ENCODE measurements around the gene CYGB.
A peak's percentile ranks its signal among the peaks of the same experiment; 100 is the strongest.
"Not testable (repeated sequence)": the region's sequence is repeated elsewhere in the genome, so short reads cannot be mapped to it uniquely, and the experiment has no call there.

Gene CYGB

DNA sequence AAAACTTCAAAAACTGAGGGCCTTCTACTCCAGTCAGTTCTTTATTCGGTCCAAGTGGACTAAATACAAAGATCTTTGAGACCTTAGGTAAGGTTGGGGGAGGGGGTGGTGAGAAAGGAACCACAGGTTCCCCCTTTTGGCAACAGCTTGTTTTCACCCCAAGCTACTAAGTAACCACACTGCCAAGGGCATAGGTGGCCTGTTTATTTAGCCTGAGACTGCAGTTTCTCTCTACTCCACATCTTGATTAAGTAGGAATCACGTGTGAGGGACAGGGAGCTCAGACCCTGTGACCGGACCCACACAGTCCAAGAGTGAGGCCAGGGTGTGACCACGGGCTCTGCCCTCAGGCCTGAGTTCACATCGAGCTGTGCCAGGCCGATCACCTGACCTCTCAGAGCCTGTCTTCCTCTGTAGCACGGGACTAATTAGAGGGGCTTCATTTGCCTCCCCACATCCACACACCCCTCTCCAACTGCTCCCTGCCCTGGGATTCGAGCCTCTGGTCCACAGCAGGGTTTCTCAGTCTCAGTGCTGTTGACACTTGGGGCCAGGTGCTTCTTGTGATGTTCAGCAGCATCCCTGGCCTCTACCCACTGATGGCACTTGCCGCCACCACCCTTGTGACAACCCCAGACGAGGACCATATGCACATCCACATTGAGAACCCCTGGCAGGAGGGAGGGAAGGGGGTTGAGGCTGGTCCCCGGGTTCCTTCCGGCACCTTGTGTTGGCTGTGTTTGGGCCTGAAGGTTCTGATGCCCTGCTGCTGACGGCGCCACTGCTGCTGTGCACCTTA, 30.3 kb upstream of the CYGB start:
- peak; percentile 39 to 66 (median 60) for DNase-seq

DNA sequence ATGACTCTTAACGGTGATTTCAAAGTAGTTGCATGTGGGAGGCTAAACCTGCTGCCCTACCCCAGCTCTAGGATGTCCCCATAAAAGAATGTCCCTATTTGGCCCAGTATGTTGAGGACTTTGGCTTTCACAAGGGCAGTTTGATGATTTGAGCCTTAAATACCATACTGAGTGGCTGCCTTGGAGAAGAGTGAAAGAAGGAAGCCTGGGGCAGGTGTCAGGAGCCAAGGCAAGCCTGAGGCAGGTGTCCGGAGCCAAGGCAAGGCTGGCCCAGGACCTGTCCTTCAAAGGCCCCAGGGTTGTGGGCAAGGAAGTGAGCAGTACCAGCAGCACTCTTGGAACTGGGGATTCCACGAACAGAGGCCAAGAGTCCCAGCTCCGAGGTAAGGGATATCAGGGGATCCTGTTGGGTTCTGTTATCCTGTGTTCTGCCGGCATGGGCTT, 29.5 kb upstream of the CYGB start:
- DNase-seq, result no peak

DNA sequence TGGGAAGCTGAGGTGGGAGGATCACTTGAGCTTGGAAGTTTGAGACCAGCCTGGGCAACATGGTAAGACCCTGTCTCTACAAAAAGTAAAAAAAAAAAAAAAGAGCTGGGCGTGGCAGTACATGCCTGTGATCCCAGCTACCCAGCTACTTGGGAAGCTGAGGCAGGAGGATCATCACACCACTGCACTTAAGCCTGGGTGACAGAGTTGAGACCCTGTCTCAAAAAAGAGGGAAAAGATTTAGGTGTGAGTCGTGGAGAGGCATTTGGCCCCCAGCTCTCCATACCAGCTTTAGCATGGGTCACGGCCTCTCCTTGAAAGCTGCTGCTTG, 29.1 kb upstream of the CYGB start:
- DNase-seq, result peak in 1 of 4 experiments; percentile 0

DNA sequence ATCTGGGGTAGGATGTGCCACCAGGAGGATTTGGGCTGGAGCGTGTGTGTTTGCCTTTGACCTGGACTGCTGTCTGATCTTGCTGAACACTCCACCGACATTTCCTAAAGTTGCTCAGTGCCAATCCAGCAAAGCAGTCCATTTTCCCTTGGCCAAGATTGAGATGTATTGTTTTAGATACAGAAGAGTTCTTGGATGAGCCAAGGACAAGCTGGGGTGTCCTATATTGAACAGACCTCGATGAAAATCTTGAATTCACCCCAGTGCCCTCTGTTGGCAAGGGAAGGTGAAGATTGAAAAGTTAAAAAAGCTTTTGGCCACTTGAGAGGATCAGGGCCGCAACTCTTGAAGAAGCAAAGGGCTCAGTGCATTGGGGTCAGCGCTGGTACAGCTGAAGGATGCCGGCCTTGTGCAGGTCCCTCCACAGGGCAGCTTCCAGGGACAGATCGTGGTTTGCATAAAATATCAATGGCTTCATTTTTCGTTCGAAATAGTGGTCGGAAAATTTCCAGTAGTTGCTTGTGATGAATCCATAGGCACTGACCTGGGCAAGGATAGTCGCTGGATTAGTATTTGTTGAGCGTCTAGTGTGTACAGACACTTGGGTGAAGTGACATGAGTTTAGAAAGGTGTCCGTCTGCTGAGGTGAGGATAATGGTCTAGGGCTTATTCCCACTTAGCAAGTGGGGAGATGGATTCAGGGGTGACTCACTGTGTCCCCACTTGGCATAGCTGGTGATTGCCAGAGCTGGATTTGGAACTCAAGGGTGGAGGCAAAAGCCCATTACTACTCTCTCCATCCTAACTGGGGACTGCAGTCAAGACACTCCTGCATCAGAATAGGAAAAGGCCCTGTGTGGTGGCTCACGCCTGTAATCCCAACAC, 28.5 kb upstream of the CYGB start:
- peak in 1 of 4 experiments; percentile 3 for DNase-seq

DNA sequence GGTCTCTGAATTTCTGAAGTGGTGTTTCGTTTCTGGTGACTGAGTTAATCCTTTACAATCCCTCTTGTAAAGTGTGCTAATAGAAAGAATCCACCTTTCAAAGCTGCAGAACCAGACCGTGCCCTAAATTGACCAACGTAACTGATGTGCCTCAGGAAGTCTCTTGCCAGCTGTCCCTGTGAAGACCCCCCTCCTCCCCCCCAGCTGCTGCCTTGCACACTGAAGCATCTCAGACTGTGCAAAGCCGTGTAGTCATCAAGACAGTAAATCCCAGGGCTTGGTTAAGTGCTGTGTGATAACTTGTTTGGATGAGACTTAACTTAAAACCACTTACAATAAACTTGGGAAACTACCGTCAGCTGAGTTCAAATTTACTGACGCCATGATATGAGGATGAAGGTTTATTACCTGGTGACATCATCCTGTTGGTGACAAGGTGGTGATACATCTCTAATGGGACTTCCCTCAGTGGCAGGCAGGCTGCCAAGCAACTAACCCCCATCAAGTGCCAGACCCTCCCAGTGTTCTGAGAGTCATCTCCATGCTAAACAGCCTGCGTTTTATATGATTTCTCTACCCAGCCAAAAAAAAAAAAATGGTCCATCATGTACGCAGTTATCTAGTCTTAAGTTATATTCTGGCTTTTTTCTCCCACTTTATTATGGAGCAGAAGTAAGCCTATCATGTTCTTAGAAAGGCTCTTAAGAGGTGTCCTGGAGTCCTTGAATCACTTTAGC, 27.6 kb upstream of the CYGB start:
- peak in 2 of 4 experiments; percentile 4 to 43 for DNase-seq

DNA sequence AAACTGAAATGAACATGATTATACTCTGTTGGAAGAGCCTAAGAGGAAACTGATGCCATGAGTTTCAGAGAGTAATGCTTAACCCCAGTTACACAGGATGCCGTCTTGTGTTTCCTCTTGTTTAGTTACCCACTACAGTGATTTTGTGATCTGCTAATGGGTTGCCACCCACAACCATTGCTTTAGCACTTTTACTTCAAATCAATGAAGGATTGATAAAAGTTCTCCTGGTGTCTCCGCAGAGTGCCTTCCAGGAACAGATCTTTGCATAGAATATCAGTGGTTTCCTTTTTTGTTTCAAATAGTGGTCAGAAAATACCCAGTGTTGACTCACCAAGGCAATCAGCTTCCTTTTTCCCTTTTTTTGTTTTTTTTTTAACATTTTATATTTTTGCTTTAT, 25.9 kb upstream of the CYGB start:
- not testable (repeated sequence) for DNase-seq

DNA sequence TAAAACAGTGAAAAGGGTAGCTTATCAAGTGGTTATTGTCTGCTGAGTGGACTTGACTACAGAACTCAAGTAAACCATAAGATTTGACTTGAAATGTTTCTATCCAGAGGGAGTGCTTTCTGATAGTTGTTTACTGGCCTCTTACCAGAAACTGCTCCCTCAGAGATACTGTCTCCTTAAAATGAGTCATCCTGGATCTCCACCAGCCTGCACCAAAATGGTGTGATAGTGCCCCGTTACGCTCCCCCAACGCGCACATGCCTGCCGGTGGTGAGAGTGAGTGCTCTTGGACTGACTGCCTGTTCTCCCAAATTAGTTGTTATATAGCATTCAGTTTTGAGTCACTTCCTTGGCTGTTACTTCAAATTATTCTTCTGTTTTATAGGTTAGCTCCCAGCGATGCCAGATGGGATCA, 25.2 kb upstream of the CYGB start:
- DNase-seq, result no peak

DNA sequence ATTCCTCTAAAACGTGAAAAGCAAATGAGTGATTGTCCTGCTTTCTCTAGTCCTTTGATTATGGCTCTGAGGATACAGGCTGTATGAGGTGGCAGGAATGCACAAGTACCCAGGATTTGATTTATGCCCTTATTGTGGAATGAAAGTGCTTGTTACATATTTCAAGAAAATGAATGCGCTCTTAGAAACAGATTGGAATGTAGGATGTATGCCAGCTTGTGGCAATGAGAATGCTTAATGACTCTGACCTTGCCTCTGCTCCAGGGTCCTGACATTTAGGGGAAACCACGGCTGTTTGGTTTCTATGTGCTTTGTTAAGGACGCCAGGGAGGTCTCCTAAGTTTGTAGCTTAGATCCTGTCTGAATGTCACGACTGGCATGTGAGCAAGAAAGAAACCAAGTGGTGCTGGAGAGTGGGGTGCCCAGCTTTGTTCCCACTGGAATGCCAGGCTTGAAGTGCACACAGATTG, 24.3 kb upstream of the CYGB start:
- DNase-seq, result no peak

DNA sequence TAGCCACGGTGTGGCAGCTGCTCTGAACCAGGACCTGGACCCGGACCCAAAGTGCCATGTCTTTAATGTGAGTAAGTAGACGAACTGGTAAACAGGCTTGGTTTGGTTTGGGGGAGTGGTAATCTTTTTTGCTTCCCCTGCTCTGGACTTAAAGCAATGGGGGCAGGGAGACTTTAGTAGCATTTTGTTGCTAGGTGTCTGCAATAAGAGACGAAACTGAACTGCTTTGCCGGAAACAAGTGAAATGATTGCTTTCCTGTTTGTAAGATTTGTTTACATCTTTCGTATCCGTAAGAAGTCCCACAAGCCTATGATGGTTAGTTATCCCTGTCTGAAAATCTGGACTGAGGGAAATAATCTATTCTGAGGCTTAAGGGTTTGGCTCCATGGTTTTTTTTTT, 23.8 kb upstream of the CYGB start:
- no peak for DNase-seq

DNA sequence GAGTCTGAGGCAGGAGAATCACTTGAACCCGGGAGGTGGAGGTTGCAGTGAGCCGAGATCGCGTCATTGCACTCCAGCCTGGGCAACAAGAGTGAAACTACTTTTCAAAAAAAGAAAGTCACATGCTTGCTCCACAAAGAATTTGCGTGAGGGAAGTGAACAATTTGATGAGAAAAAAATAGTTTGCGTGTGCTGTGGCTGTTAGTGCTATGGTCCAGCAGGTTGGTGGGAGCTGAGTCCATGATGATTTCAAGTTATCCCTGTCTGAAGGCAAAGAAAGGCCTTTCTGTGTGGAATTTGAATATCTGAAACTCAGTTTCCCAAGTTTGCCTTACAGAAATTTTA, 23.3 kb upstream of the CYGB start:
- DNase-seq, result no peak

DNA sequence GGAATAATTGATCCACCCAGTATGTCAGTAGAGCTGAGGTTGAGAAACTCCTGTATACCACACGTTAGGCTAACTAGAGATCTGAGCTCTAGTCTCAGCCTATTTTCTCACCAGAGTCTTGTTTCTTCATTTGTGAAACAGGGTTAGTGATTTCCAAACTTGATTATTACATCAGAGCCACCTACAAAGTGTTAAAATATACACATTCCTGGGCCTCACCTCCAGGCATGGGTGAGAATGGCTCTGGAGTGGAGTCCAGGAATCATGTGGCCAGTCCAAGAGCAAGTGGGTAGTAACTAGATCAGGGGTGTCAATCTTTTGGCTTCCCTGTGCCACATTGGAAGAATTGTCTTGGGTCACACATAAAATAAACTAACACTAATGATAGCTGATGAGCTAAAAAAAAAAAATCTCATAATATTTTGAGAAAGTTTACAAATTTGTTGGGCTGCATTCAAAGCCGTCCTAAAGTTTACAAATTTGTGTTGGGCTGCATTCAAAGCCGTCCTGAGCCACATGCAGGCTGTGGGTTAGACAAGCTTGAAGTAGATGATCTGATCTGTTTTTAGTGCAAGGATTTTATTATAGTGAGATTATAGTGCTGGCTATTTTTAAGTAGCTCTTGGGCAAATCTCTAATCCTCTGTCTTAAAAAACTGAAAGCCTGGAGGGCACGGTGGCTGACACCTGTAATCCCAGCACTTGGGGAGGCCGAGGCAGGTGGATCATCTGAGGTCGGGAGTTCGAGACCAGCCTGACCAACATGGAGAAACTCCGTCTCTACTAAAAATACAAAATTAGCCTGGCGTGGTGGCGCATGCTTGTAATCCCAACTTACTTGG, 22.7 kb upstream of the CYGB start:
- peak in 3 of 4 experiments; percentile 38 to 64 (median 52) for DNase-seq

DNA sequence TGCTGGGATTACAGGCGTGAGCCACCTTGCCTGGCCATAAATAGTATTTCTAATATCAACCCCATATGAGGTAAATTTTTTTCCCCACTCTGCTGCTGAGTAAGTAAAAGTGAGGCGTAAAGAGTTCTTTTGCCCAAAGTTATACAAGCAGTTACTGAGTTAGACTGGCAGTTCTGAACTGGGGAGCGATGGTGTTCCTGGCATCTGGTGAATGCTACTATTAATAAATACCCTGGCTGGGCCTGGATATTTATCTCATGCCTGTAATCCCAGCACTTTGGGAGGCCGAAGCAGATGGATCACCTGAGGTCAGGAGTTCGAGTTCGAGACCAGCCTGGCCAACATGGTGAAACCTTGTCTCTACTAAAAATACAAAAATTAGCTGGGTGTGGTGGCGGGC, 22.0 kb upstream of the CYGB start:
- DNase-seq, result not testable (repeated sequence)

DNA sequence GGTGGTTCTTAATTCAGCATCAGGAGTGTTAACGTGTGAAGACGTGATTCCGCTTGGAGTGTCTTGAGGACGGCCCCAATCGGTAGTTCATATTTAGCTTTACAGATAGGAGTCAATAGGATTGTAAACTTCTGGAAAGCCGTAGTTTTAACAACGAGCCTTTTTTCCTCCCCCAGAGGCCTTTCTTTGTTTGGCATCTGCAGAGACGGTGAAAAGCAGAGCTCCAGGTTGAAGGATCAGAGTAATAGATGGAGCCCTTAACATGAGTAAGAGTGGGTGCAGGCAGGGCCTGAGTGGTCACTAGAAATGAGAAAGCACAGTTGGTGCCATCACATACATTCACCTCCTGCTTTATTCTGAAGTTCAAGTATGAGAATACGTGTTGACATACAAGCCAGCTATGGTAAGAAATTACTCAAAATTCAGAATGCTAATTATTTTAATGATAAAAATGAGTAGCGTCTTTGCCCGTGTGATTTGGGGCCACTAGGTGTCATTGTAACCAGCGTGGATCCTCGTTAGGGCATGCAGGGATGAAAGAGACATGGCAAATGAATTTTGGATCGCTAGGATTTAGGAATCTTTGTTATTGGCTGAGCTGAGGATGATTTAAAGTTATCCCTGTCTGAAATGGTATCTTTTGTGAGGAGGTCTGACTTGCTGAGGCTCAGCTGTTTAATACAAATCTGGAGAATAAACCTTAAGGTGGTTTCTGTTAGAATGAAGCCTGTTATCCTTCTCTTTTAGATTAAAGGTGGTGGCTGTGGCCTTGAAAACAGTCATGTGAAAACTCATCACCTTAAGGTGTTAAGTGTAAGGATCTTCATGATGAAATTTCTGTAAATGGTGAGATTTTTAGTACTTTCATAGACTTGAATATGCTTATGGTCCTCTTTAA, 20.9 kb upstream of the CYGB start:
- DNase-seq, result peak in 2 of 4 experiments; percentile 42 to 44

DNA sequence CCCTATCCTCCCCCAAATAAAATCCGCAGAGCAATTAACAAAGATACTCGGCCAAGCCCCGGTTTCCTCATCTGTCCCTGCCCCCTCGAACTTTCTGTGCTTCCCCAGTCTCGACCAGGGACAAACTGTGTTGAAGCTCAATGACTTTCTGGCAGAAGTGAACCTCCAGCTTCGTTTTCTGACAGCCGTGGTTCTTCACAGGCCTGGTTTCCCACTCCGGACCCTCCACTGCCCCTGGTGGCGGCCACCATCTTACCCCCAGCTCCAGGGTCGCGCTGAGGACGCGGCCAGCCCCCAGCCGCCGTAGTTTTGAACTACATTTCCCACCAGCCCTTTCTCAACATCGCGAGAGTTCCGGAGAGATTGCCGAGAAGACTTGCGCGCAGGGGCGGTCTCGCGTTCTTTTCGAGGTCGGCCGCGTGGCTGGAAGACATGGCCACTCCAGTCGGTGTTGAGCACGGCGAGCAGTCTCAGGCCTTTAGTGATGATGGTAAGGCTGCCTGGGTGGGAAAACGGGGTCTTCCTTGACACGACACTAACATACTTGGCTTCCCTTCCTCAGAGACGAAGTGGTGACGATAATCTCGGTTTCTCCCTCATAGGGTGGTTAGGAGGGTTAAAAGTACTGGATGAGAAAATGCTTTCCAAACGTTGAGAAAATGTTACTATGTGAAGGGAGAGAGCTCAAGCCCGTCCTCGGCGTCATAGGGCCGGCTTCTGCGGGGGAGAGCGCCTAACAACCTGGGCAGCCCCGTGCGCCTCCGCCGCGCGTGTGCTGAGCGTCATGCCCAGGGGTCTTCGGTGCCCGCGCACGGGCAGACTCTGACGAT, 20.1 kb upstream of the CYGB start:
- DNase-seq, result peak; percentile 97 to 99 (median 98)

DNA sequence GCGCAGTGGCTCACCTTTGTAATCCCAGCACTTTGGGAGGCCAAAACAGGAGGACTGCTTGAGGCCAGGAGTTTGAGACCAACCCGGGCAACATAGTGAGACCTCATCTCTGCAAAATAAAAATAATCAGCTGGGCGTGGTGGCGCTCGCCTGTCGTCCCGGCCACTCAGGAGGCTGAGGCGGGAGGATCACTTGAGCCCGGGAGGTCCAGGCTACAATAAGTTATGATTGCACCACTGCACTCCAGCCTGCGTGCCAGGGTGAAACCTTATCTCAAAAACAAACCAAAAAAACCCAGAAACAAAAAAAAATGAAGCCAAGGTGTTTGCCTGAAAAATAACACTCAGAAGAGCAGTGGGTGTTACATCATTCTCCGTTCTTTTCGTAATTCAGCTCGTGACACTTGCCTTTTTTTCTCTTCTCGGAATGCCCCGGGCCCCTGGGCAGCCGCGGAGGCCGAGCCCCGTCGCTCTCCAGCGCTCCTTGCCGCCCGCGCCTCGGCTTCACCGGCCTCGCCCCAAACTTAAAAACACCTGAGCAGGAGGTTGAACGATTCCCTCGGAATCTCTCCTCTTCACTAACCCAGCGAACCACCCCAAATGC, 19.4 kb upstream of the CYGB start:
- DNase-seq, result peak; percentile 65 to 84 (median 80)

DNA sequence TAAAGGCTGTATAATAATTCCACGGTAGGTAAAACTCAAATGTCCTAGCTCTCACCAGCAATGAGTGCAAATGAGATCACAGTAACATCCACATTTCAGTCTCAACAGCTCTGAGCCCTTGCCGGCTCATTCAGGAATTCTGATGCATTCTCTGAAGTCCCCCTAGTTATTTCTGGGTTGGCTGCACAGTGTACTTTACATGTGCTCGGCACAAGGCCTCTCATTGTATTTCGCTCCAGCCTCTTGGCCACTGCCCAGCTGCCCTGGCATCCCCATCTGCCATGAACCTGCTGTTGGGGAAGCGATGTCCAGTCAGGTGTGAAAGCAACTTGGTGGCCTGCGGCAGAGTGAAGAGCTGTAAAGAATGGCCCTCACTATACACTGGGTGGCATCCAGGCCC, 16.6 kb upstream of the CYGB start:
- DNase-seq, result no peak

DNA sequence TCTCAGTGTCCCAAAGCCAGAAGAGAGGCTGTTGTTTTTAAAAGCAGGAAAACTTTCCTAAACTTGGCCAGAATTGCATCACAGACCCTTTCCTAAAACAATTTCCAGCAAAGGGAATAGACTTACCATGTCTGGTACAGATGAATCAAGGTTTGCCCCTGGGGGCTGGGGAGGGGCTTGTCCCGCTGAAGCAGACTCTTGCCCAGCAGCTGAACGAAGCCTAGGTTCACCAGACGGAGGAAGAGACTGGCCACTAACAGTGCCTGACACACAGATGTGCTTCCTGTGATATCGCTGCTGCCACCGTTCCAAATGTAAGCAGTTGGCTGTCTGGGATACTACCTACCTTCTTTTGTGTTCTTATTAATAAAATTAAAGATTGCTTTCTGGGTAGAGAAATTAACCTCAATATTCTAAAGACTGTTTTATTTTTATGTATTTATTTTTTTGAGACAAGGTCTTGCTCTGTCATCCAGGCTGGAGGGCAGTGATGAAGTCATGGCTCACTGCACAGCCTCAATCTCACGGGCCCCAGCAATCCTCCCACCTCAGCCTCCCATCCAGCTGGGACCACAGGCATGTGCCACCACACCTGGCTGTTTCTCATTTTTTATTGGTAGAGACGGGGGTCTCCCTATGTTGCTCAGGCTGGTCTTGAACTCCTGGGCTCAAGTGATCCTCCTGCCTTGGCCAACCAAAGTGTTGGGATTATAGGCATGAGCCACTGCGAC, 15.8 kb upstream of the CYGB start:
- no peak for DNase-seq

DNA sequence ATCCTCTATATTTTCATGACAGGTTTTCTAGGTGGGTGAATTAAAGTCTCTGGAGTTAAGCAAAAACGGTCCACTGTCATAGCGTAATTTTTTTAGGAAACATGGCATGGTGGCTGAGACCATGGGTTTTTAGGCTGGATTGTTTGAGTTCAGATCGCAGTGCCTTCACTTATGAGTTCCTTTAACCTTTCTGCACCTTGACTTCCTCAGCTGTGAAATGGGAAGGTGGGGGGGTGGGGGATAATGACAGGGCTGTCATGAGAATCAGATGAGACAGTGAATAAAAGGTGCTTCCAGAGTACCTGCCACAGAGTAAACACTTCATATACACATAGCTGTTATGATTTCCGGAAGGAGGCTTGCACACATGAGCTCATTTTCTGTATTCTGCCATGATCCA, 14.2 kb upstream of the CYGB start:
- DNase-seq, result no peak

All from suppressor macrophage (primary cell).